Vagina (tissue), 2 donors: ENCODE data around the gene MXD4.

Source experiments
- POLR2A ChIP-seq, 2 donors: fragments of 450-650 bp; IDR thresholded peaks; one replicate each; pipeline ENCODE4 v1.6.1; 2017; ENCODE audit warnings: antibody characterized with exemption in 2 of 2, mild to moderate bottlenecking in 2 of 2, moderate library complexity in 2 of 2
- POLR2AphosphoS5 ChIP-seq, 2 donors: sonication (generic); formaldehyde crosslinking; IDR thresholded peaks; one replicate each; pipeline ENCODE4 v1.9.0; 2017; ENCODE audit warnings: antibody characterized with exemption in 2 of 2, mild to moderate bottlenecking in 2 of 2, low read depth in 1 of 2; ENCODE audit not compliant: insufficient read depth in 1 of 2

DNA sequence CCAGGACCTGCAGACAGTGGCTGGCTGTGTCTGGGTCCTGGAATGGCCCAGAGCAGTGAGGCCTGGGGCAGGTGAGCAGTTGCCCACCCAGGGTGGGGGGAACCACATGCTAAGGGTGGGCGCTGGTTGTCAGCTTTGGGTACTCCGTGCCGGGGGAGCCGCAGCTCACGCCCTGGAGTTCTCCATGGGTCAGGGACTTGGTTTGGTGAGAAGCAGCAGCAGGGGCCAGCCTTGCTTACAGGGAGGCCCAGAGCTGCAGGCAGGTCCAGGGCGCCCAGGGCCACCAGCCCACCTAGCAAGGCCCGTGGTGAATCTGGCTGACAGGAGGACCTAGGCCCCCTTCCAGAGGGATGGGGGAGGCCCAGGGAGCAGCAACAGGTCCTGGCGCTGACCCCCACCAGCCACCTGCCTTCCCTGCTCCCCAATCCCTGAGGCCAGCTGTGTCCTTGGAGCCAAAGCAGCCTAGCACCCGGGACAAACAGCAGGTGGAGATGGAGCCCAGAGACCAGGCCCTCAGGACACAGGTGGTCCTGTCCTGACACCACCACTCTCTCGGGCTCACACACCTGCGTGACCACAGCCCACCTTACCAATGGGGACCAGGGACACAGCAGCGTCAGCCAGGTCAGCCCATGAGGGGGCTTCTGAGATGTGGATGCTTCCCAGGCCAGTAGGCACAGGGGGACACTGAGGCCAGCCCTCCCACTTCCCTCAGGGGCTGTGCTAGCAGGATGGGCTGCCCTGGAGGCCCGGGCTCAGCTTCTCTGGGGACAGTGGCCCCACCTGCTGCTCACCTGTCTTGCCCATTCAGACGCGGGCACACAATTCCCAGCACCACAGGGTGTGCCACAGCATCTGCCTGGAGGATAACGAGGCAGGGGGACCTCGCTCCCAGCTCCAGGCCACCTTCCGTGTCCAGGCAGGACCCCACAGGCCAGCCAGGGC lies 3.5 kb downstream of the MXD4 start:
- TF ChIP-seq POLR2A (IDR thresholded peaks at IDR 0.05) (no peak), POLR2AphosphoS5 (IDR thresholded peaks at IDR 0.05; ENCODE audit: insufficient read depth in 1 of 2, low read depth in 1 of 2) (no peak)
